GM18508 (cell line): Measurements from ENCODE around the gene TGM5.
"Not testable (repeated sequence)": the region's sequence is repeated elsewhere in the genome, so short reads cannot be mapped to it uniquely, and the experiment has no call there.

Source experiments
- ATAC-seq: cut with Tn5 transposase; IDR thresholded peaks from one replicate; pipeline ENCODE4 v1.9.1; 2021; ENCODE audit warnings: moderate number of reproducible peaks; ENCODE audit not compliant: insufficient read depth, unreplicated experiment

Gene TGM5

GRCh38 chr15:43276563-43277200 is 10.0 kb upstream of the TGM5 start:
- ATAC-seq: no peak

GRCh38 chr15:43275740-43276562 is 9.2 kb upstream of the TGM5 start:
- no peak for ATAC-seq

- no peak for ATAC-seq
Observed at GRCh38 chr15:43274136-43274535, 7.4 kb upstream of the TGM5 start.

GRCh38 chr15:43273243-43273642 is 6.5 kb upstream of the TGM5 start:
- ATAC-seq: no peak

- not testable (repeated sequence) for ATAC-seq
Observed at GRCh38 chr15:43271908-43272307, 5.2 kb upstream of the TGM5 start.

- no peak for ATAC-seq
Observed at GRCh38 chr15:43270676-43271306, 4.1 kb upstream of the TGM5 start.

GRCh38 chr15:43270113-43270665 is 3.5 kb upstream of the TGM5 start:
- no peak for ATAC-seq

GRCh38 chr15:43268111-43269105 is 1.7 kb upstream of the TGM5 start:
- ATAC-seq: no peak

- no peak for ATAC-seq
Observed at GRCh38 chr15:43267439-43267838, 711 bp upstream of the TGM5 start.

GRCh38 chr15:43266386-43266785 is 342 bp downstream of the TGM5 start:
- no peak for ATAC-seq

GRCh38 chr15:43260011-43260615 is 6.6 kb downstream of the TGM5 start:
- no peak for ATAC-seq

- no peak for ATAC-seq
Observed at GRCh38 chr15:43258781-43259180, 7.9 kb downstream of the TGM5 start.

- no peak for ATAC-seq
Observed at GRCh38 chr15:43256341-43256740, 10.4 kb downstream of the TGM5 start.

- ATAC-seq: no peak
Observed at GRCh38 chr15:43255376-43255775, 11.4 kb downstream of the TGM5 start.

- no peak for ATAC-seq
Observed at GRCh38 chr15:43253431-43254403, 13.0 kb downstream of the TGM5 start.

- no peak for ATAC-seq
Observed at GRCh38 chr15:43251871-43252250, 14.9 kb downstream of the TGM5 start.

GRCh38 chr15:43251185-43251870 is 15.4 kb downstream of the TGM5 start:
- ATAC-seq: no peak

GRCh38 chr15:43250785-43251184 is 15.9 kb downstream of the TGM5 start:
- ATAC-seq: no peak
